Neuronal stem cell (in vitro differentiated cells): ENCODE measurements around the gene HIF1A.

Experiments used
- DNase-seq: peaks from one replicate; pipeline ENCODE4 v3.0.0-alpha.2; 2013; ENCODE audit warnings: low spot score
- H2AFZ ChIP-seq: one replicate; pipeline ENCODE4 v1.6.1; 2013; ENCODE audit warnings: mild to moderate bottlenecking, low read length, inconsistent platforms
- H2AK5ac ChIP-seq: 2 replicates; pipeline ENCODE4 v1.6.1; 2013; ENCODE audit warnings: low read depth, mild to moderate bottlenecking, inconsistent platforms, low read length, moderate library complexity, mixed read lengths
- H2BK120ac ChIP-seq: 2 replicates; pipeline ENCODE4 v1.6.1; 2013; ENCODE audit warnings: low read depth, mild to moderate bottlenecking, inconsistent platforms, low read length, moderate library complexity, mixed read lengths
- H2BK12ac ChIP-seq: one replicate; pipeline ENCODE4 v1.6.1; 2013; ENCODE audit warnings: low read length, inconsistent platforms
- H2BK15ac ChIP-seq: 2 replicates; pipeline ENCODE4 v1.6.1; 2013; ENCODE audit warnings: mild to moderate bottlenecking, low read length, inconsistent platforms, mixed read lengths
- H2BK5ac ChIP-seq: one replicate; pipeline ENCODE4 v1.6.1; 2013; ENCODE audit warnings: inconsistent platforms, mild to moderate bottlenecking, low read length, moderate library complexity
- H3K14ac ChIP-seq: one replicate; pipeline ENCODE4 v1.6.1; 2013; ENCODE audit warnings: low read length, inconsistent platforms
- H3K18ac ChIP-seq: 2 replicates; pipeline ENCODE4 v1.6.1; 2013; ENCODE audit warnings: low read length, inconsistent platforms
- H3K23ac ChIP-seq: 2 replicates; pipeline ENCODE4 v1.6.1; 2013; ENCODE audit warnings: low read depth, mild to moderate bottlenecking, mixed read lengths, low read length, inconsistent platforms; ENCODE audit not compliant: poor library complexity
- H3K27ac ChIP-seq: replicated peaks from 3 replicates; pipeline ENCODE4 v1.5.1; 2013; ENCODE audit warnings: low read length, inconsistent platforms
- H3K27me3 ChIP-seq, 3 experiments: 2 replicates each; pipeline ENCODE4 v1.6.1; 2013; ENCODE audit warnings: low read length in 3 of 3, mild to moderate bottlenecking in 2 of 3, inconsistent platforms in 1 of 3, low read depth in 1 of 3, mixed read lengths in 1 of 3, moderate library complexity in 1 of 3; ENCODE audit not compliant: control insufficient read depth in 3 of 3, insufficient read depth in 3 of 3
- H3K36me3 ChIP-seq, 2 donors: replicated peaks in 1 of 2; 2 replicates each; pipeline ENCODE4 v1.6.1; 2013; ENCODE audit warnings: low read length in 2 of 2; ENCODE audit not compliant: control insufficient read depth in 2 of 2, insufficient read depth in 2 of 2
- H3K4ac ChIP-seq: 2 replicates; pipeline ENCODE4 v1.6.1; 2013; ENCODE audit warnings: inconsistent platforms, mild to moderate bottlenecking, low read length, moderate library complexity
- H3K4me1 ChIP-seq, 2 donors: 1 replicate in 1 of 2; 2 replicates in 1 of 2; pipeline ENCODE4 v1.6.1; 2013; ENCODE audit warnings: low read length in 2 of 2, low read depth in 1 of 2; ENCODE audit not compliant: control insufficient read depth in 2 of 2, insufficient read depth in 1 of 2
- H3K4me2 ChIP-seq: one replicate; pipeline ENCODE4 v1.6.1; 2013; ENCODE audit warnings: mild to moderate bottlenecking, low read length, inconsistent platforms; ENCODE audit not compliant: insufficient read depth, poor library complexity, severe bottlenecking
- H3K4me3 ChIP-seq, 2 donors: 2 replicates each; pipeline ENCODE4 v1.5.1; 2013; ENCODE audit warnings: low read length in 2 of 2, mild to moderate bottlenecking in 2 of 2, inconsistent platforms in 1 of 2, moderate library complexity in 1 of 2
- H3K79me1 ChIP-seq: one replicate; pipeline ENCODE4 v1.6.1; 2013; ENCODE audit warnings: low read depth, mild to moderate bottlenecking, inconsistent platforms, low read length, moderate library complexity
- H3K9ac ChIP-seq: one replicate; pipeline ENCODE4 v1.6.1; 2013; ENCODE audit warnings: mild to moderate bottlenecking, low read depth, low read length, inconsistent platforms; ENCODE audit not compliant: poor library complexity
- H3K9me3 ChIP-seq, 2 donors: replicated peaks in 1 of 2; 2 replicates each; pipeline versions ENCODE3 to v1.6.1; 2013; ENCODE audit warnings: low read length in 2 of 2, mild to moderate bottlenecking in 2 of 2, inconsistent platforms in 1 of 2, low read depth in 1 of 2, mixed read lengths in 1 of 2, moderate library complexity in 1 of 2; ENCODE audit not compliant: control insufficient read depth in 2 of 2, insufficient read depth in 1 of 2
- H4K8ac ChIP-seq: one replicate; pipeline ENCODE4 v1.6.1; 2013; ENCODE audit warnings: low read depth, mild to moderate bottlenecking, inconsistent platforms, low read length, moderate library complexity
- H4K91ac ChIP-seq: one replicate; pipeline ENCODE4 v1.6.1; 2013; ENCODE audit warnings: low read length, low read depth, mild to moderate bottlenecking, inconsistent platforms; ENCODE audit not compliant: poor library complexity
- WGBS, 2 donors: extraction: QIAGEN DNeasy Blood & Tissue Kit; methylation state at CpG; one replicate each; pipeline ENCODE4 v1.1.7; 2013; ENCODE audit warnings: missing lambda C conversion rate in 2 of 2, mixed read lengths in 1 of 2; ENCODE audit not compliant: insufficient read length in 2 of 2, insufficient replicate concordance in 1 of 2; ENCODE audit errors: extremely low coverage in 2 of 2; 5-methylcytosine and 5-hydroxymethylcytosine counted together

The HIF1A gene

DNA sequence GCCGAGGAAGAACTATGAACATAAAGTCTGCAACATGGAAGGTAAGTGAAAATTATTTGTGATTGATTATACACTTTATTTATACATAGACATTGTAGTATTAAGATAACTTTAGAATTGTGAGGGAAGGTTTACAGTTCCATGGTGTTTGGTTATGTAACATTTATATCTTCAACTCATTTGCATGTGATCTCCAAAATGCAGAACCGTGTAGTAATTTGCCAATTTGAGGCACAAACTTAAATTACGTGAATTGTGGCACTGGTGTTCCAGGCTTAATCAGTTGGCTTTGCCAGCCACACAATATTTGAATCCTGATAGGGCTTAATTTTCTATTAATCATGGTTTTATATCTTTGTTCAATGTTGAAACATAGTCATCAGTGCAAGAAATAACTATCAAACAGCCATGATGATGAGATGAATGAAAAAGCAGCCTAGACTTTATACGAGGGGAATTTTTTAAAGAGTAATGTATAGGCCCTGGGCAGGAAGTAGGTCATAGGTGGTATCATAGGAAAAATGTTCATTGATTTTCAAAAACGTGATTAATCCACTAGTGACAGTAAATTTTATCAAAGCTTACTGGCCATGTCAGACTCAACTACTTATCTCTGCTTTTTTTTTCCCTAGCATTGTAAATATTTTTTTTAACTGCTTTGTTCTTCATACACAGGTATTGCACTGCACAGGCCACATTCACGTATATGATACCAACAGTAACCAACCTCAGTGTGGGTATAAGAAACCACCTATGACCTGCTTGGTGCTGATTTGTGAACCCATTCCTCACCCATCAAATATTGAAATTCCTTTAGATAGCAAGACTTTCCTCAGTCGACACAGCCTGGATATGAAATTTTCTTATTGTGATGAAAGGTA, 31.7 kb downstream of the HIF1A start:
- H3K9ac ChIP-seq: no peak overlapping the region
- H3K79me1 ChIP-seq: no peaks in the 10 kb centered on the region
- no peak overlapping the region for H4K8ac ChIP-seq
- no peak overlapping the region for H2AFZ ChIP-seq
- H3K4me3 ChIP-seq: no peak overlapping the region
- no peak overlapping the region for H3K4ac ChIP-seq
- H4K91ac ChIP-seq: no peak overlapping the region
- no peak overlapping the region for H2BK5ac ChIP-seq
- no peak overlapping the region for H3K27ac ChIP-seq
- no peak overlapping the region for H3K23ac ChIP-seq
- no peak overlapping the region for H2BK12ac ChIP-seq
- H3K4me1 ChIP-seq: no peaks in the 10 kb centered on the region
- H2AK5ac ChIP-seq: no peak overlapping the region
- H2BK15ac ChIP-seq: no peak overlapping the region
- no peak overlapping the region for H3K18ac ChIP-seq
- no peak for DNase-seq
- H3K14ac ChIP-seq: no peak overlapping the region
- H3K36me3 ChIP-seq: peaks cover 23 to 100% of the 10 kb centered on the region in 2 donors
- H3K4me2 ChIP-seq: no peak overlapping the region
- H3K27me3 ChIP-seq: no peaks in the 10 kb centered on the region
- no peak overlapping the region for H2BK120ac ChIP-seq
- no CpG with 5 or more reads among the region's 7 CpGs for WGBS, 2 donors
- no peaks in the 10 kb centered on the region for H3K9me3 ChIP-seq

DNA sequence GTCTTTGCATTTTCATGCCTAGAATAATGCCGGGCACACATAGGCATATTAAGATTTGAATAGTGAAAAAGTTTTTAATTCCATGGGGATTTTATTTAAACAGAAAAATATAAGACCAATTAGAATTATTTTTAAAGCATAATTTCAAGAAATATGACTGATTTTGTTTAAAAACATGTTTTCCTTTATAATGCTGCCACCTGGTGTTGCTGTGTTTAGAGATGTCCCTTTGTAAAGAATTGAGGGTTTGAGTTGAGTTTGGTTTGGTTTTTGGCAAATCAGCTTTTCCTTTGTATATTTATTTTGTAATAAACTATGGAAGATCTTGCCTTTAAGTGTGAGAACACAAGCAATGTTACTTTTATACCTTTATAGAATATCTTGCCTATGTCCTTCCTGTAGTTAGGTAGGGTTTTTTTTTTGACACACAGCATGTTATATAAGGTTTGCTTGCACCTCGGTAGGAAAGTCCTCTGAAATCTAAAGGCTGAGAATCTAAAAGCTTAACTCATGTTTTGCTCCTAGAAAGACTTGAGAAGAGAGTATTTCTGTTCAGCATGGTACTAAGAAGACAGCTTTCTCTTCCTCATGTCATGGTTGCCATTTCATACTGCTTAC, 35.6 kb downstream of the HIF1A start:
- H4K8ac ChIP-seq: no peak overlapping the region
- no peak overlapping the region for H4K91ac ChIP-seq
- no peak overlapping the region for H3K23ac ChIP-seq
- H3K4ac ChIP-seq: no peak overlapping the region
- no peaks in the 10 kb centered on the region for H3K4me1 ChIP-seq
- H3K18ac ChIP-seq: no peak overlapping the region
- WGBS, 2 donors: no CpG with 5 or more reads among the region's 2 CpGs
- H2BK12ac ChIP-seq: no peak overlapping the region
- no peak overlapping the region for H2BK15ac ChIP-seq
- no peak overlapping the region for H3K9ac ChIP-seq
- peaks cover 21 to 100% of the 10 kb centered on the region in 2 donors for H3K36me3 ChIP-seq
- no peaks in the 10 kb centered on the region for H3K79me1 ChIP-seq
- H3K4me2 ChIP-seq: no peak overlapping the region
- H2BK120ac ChIP-seq: no peak overlapping the region
- H3K9me3 ChIP-seq: no peaks in the 10 kb centered on the region
- DNase-seq: no peak
- H3K27me3 ChIP-seq: no peaks in the 10 kb centered on the region
- no peak overlapping the region for H3K4me3 ChIP-seq
- H3K27ac ChIP-seq: no peak overlapping the region
- H2BK5ac ChIP-seq: no peak overlapping the region
- H2AFZ ChIP-seq: no peak overlapping the region
- no peak overlapping the region for H2AK5ac ChIP-seq
- H3K14ac ChIP-seq: no peak overlapping the region

DNA sequence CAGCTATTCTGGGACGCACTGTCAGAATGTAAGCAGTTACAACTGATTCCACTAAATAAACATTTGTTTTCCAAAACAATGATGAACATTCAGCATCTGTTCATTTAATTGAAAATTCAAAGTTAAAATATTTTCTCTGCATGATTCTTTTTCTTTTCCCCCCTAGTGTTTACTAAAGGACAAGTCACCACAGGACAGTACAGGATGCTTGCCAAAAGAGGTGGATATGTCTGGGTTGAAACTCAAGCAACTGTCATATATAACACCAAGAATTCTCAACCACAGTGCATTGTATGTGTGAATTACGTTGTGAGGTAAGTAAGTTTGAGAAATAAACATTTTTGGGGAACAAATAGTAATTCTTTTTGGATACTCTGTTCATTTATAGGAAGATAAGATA, 38.7 kb downstream of the HIF1A start:
- no peaks in the 10 kb centered on the region for H3K27me3 ChIP-seq
- DNase-seq: no peak
- H3K79me1 ChIP-seq: peaks cover 2% of the 10 kb centered on the region
- H2BK12ac ChIP-seq: no peak overlapping the region
- H3K36me3 ChIP-seq: peaks cover 20 to 99% of the 10 kb centered on the region in 2 donors
- no peak overlapping the region for H2AFZ ChIP-seq
- H2BK15ac ChIP-seq: no peak overlapping the region
- no peak overlapping the region for H3K4me3 ChIP-seq
- H3K23ac ChIP-seq: no peak overlapping the region
- H3K18ac ChIP-seq: no peak overlapping the region
- H3K14ac ChIP-seq: no peak overlapping the region
- H3K4me1 ChIP-seq: no peaks in the 10 kb centered on the region
- no CpG with 5 or more reads among the region's 2 CpGs for WGBS, 2 donors
- no peak overlapping the region for H3K9ac ChIP-seq
- H3K9me3 ChIP-seq: no peaks in the 10 kb centered on the region
- H2BK120ac ChIP-seq: no peak overlapping the region
- no peak overlapping the region for H4K8ac ChIP-seq
- H2BK5ac ChIP-seq: no peak overlapping the region
- H3K4me2 ChIP-seq: no peak overlapping the region
- no peak overlapping the region for H4K91ac ChIP-seq
- no peak overlapping the region for H2AK5ac ChIP-seq
- H3K27ac ChIP-seq: no peak overlapping the region
- no peak overlapping the region for H3K4ac ChIP-seq

DNA sequence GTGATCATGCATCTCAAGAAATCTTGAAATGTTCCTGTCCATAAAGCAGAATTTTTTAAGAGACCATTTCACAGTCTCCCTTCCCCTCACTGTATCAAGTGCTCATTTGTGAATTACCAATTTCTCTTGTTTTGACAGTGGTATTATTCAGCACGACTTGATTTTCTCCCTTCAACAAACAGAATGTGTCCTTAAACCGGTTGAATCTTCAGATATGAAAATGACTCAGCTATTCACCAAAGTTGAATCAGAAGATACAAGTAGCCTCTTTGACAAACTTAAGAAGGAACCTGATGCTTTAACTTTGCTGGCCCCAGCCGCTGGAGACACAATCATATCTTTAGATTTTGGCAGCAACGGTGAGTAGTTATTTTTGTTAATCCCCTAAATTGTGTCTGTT, 41.4 kb downstream of the HIF1A start:
- Histone ChIP-seq H2AFZ (no peak overlapping the region), H3K4me3 (no peak overlapping the region), H3K9ac (no peak overlapping the region), H3K23ac (no peak overlapping the region), H3K14ac (no peak overlapping the region), H3K27ac (no peak overlapping the region), H4K91ac (no peak overlapping the region), H2BK15ac (no peak overlapping the region), H2BK5ac (no peak overlapping the region), H3K9me3 (no peaks in the 10 kb centered on the region), H3K18ac (no peak overlapping the region), H3K36me3 (peaks cover 24 to 97% of the 10 kb centered on the region in 2 donors), H2AK5ac (no peak overlapping the region), H2BK12ac (no peak overlapping the region), H4K8ac (no peak overlapping the region), H3K4me1 (no peaks in the 10 kb centered on the region), H2BK120ac (no peak overlapping the region), H3K4me2 (no peak overlapping the region), H3K4ac (no peak overlapping the region), H3K79me1 (peaks cover 2% of the 10 kb centered on the region), H3K27me3 (no peaks in the 10 kb centered on the region)
- no CpG with 5 or more reads among the region's 4 CpGs for WGBS, 2 donors
- no peak for DNase-seq
